H9 (cell line): Measurements from ENCODE around the gene ARHGAP8. TPM values are rescaled to one million over a fixed set of nuclear protein-coding genes. Genes with fewer than 3 reads are reported as not detected.
A peak's percentile ranks its signal among the peaks of the same experiment; 100 is the strongest.

Source experiments
- DNase-seq: peaks from one replicate; pipeline ENCODE4 v3.0.0-alpha.2; 2017
- H2AFZ ChIP-seq: one replicate; pipeline ENCODE4 v1.6.1; 2013; ENCODE audit warnings: mild to moderate bottlenecking, low read length, control low read depth, moderate library complexity
- H2AK5ac ChIP-seq: 2 replicates; pipeline ENCODE4 v1.6.1; 2013; ENCODE audit warnings: low read length, control low read depth, mixed read lengths; ENCODE audit not compliant: insufficient read length
- H2BK120ac ChIP-seq: one replicate; pipeline ENCODE4 v1.6.1; 2013; ENCODE audit warnings: low read depth, mild to moderate bottlenecking, low read length, control low read depth, inconsistent platforms; ENCODE audit not compliant: poor library complexity, severe bottlenecking
- H2BK12ac ChIP-seq: 2 replicates; pipeline ENCODE4 v1.6.1; 2013; ENCODE audit warnings: low read length, control low read depth, mixed read lengths, low read depth; ENCODE audit not compliant: insufficient read length
- H2BK15ac ChIP-seq: 2 replicates; pipeline ENCODE4 v1.6.1; 2013; ENCODE audit warnings: low read depth, low read length, control low read depth
- H2BK20ac ChIP-seq: one replicate; pipeline ENCODE4 v1.6.1; 2013; ENCODE audit warnings: low read depth, mild to moderate bottlenecking, low read length, control low read depth, inconsistent platforms; ENCODE audit not compliant: poor library complexity, severe bottlenecking
- H2BK5ac ChIP-seq: 2 replicates; pipeline ENCODE4 v1.6.1; 2013; ENCODE audit warnings: low read length, control low read depth, mixed read lengths; ENCODE audit not compliant: insufficient read length
- H3K14ac ChIP-seq: 2 replicates; pipeline ENCODE4 v1.6.1; 2013; ENCODE audit warnings: low read length, control low read depth; ENCODE audit not compliant: insufficient read depth
- H3K18ac ChIP-seq: 2 replicates; pipeline ENCODE4 v1.6.1; 2013; ENCODE audit warnings: low read depth, mild to moderate bottlenecking, mixed read lengths, low read length, control low read depth; ENCODE audit not compliant: insufficient read length
- H3K23ac ChIP-seq: 2 replicates; pipeline ENCODE4 v1.6.1; 2013; ENCODE audit warnings: low read length, control low read depth, mixed read lengths, low read depth; ENCODE audit not compliant: insufficient read length
- H3K23me2 ChIP-seq: 2 replicates; pipeline ENCODE4 v1.6.1; 2013; ENCODE audit warnings: low read depth, mild to moderate bottlenecking, mixed read lengths, low read length, control low read depth; ENCODE audit not compliant: insufficient read length, poor library complexity, severe bottlenecking
- H3K27ac ChIP-seq: 2 replicates; pipeline ENCODE4 v1.5.1; 2013; ENCODE audit warnings: low read length, control low read depth, mixed read lengths, low read depth; ENCODE audit not compliant: insufficient read length
- H3K27me3 ChIP-seq: 2 replicates; pipeline ENCODE4 v1.6.1; 2013; ENCODE audit warnings: low read length, control low read depth, inconsistent platforms; ENCODE audit not compliant: insufficient read depth
- H3K4ac ChIP-seq: 2 replicates; pipeline ENCODE4 v1.6.1; 2013; ENCODE audit warnings: low read depth, mild to moderate bottlenecking, control low read depth, inconsistent platforms, low read length, moderate library complexity
- H3K4me1 ChIP-seq: 2 replicates; pipeline ENCODE4 v1.6.1; 2013; ENCODE audit warnings: low read length, control low read depth, inconsistent platforms; ENCODE audit not compliant: insufficient read depth
- H3K4me2 ChIP-seq: 2 replicates; pipeline ENCODE4 v1.6.1; 2013; ENCODE audit warnings: low read length, control low read depth, mixed read lengths; ENCODE audit not compliant: insufficient read length, insufficient read depth
- H3K56ac ChIP-seq: 2 replicates; pipeline ENCODE4 v1.6.1; 2013; ENCODE audit warnings: low read depth, mild to moderate bottlenecking, mixed read lengths, low read length, control low read depth; ENCODE audit not compliant: insufficient read length
- H3K79me1 ChIP-seq: 2 replicates; pipeline ENCODE4 v1.6.1; 2013; ENCODE audit warnings: low read depth, mild to moderate bottlenecking, moderate library complexity, low read length, control low read depth, inconsistent platforms; ENCODE audit not compliant: insufficient read depth, poor library complexity, severe bottlenecking
- H3K79me2 ChIP-seq: 2 replicates; pipeline ENCODE4 v1.6.1; 2013; ENCODE audit warnings: low read length, control low read depth, inconsistent platforms; ENCODE audit not compliant: insufficient read depth
- H3K9ac ChIP-seq: 2 replicates; pipeline ENCODE4 v1.6.1; 2013; ENCODE audit warnings: low read length, control low read depth, mixed read lengths; ENCODE audit not compliant: insufficient read length; ENCODE audit errors: extremely low read depth
- H3K9me3 ChIP-seq: one replicate; pipeline ENCODE4 v1.6.1; 2013; ENCODE audit warnings: low read depth, low read length, inconsistent platforms; ENCODE audit not compliant: control insufficient read depth
- H3T11ph ChIP-seq: one replicate; pipeline ENCODE4 v1.6.1; 2013; ENCODE audit warnings: mild to moderate bottlenecking, low read length, control low read depth, inconsistent platforms
- H4K20me1 ChIP-seq: one replicate; pipeline ENCODE4 v1.6.1; 2013; ENCODE audit not compliant: control insufficient read depth, insufficient read length, insufficient read depth
- H4K5ac ChIP-seq: 2 replicates; pipeline ENCODE4 v1.6.1; 2013; ENCODE audit warnings: low read depth, mild to moderate bottlenecking, mixed read lengths, low read length, control low read depth; ENCODE audit not compliant: insufficient read length
- H4K8ac ChIP-seq: replicated peaks from 2 replicates; pipeline ENCODE4 v1.6.1; 2013; ENCODE audit warnings: low read length, control low read depth, mixed read lengths, low read depth; ENCODE audit not compliant: insufficient read length
- H4K91ac ChIP-seq: 2 replicates; pipeline ENCODE4 v1.6.1; 2013; ENCODE audit warnings: low read depth, mild to moderate bottlenecking, moderate library complexity, mixed read lengths, low read length, control low read depth; ENCODE audit not compliant: insufficient read length
- H3K27ac Mint-ChIP-seq, 3 experiments: 2 replicates in 2 of 3; 3 replicates in 1 of 3; pipeline ENCODE4 v1.8.0; 2020 to 2021; ENCODE audit warnings: mixed read lengths in 3 of 3, mild to moderate bottlenecking in 1 of 3, moderate library complexity in 1 of 3
- H3K27me3 Mint-ChIP-seq: 2 replicates; pipeline ENCODE4 v1.8.0; 2021; ENCODE audit warnings: low read depth, mild to moderate bottlenecking, moderate library complexity, mixed read lengths
- H3K36me3 Mint-ChIP-seq, 3 experiments: 2 replicates in 2 of 3; 3 replicates in 1 of 3; pipeline ENCODE4 v1.8.0; 2020 to 2021; ENCODE audit warnings: low read depth in 3 of 3, mixed read lengths in 3 of 3; ENCODE audit not compliant: insufficient read depth in 1 of 3
- H3K4me1 Mint-ChIP-seq, 2 experiments: 2 replicates each; pipeline ENCODE4 v1.8.0; 2020; ENCODE audit warnings: mixed read lengths in 2 of 2
- H3K4me3 Mint-ChIP-seq, 2 experiments: 2 replicates in 1 of 2; 3 replicates in 1 of 2; pipeline ENCODE4 v1.8.0; 2020 to 2021; ENCODE audit warnings: mild to moderate bottlenecking in 2 of 2, mixed read lengths in 2 of 2, moderate library complexity in 1 of 2
- H3K9me3 Mint-ChIP-seq, 2 experiments: 2 replicates in 1 of 2; 3 replicates in 1 of 2; pipeline ENCODE4 v1.8.0; 2020; ENCODE audit warnings: mild to moderate bottlenecking in 2 of 2, mixed read lengths in 2 of 2, moderate library complexity in 1 of 2
- CTCF ChIP-seq: fragments of 200-600 bp; sonication (generic); conservative IDR thresholded peaks from 3 replicates; pipeline ENCODE4 v1.8.0; 2021; ENCODE audit warnings: antibody characterized with exemption, mild to moderate bottlenecking
- WGBS: extraction: QIAGEN DNeasy Blood & Tissue Kit; methylation state at CpG from one replicate; pipeline ENCODE4 v1.1.7; 2013; ENCODE audit warnings: missing lambda C conversion rate, low lambda C conversion rate, mixed read lengths; ENCODE audit not compliant: insufficient read length; ENCODE audit errors: extremely low coverage; 5-methylcytosine and 5-hydroxymethylcytosine counted together
- total RNA-seq: library from RNA; stranded (reverse); gene quantifications from 2 replicates; pipeline ENCODE4 v1.2.1, GENCODE V29; 2021

ARHGAP8 gene
- total RNA-seq, 1 experiment from 2014 or later: 35.4 TPM

- H3K9me3 ChIP-seq: no peaks in the 10 kb centered on the region
- no CpG with 5 or more reads among the region's 14 CpGs for WGBS
- H3T11ph ChIP-seq: no peak overlapping the region
- H3K4ac ChIP-seq: no peak overlapping the region
- H2BK12ac ChIP-seq: no peak overlapping the region
- H4K91ac ChIP-seq: no peak overlapping the region
- H2BK5ac ChIP-seq: no peak overlapping the region
- H2BK120ac ChIP-seq: no peak overlapping the region
- peak overlapping the region in 2 of 3 experiments; percentile 50 to 61; a peak in 2 of 7 replicates for H3K27ac Mint-ChIP-seq
- H3K79me2 ChIP-seq: no peaks in the 10 kb centered on the region
- H2BK20ac ChIP-seq: no peak overlapping the region
- H3K14ac ChIP-seq: no peak overlapping the region
- no peak overlapping the region for H4K8ac ChIP-seq
- H4K20me1 ChIP-seq: no peaks in the 10 kb centered on the region
- TF ChIP-seq CTCF: no peak
- H3K4me2 ChIP-seq: no peak overlapping the region
- no peak overlapping the region for H2AFZ ChIP-seq
- H3K27ac ChIP-seq: no peak overlapping the region
- peak; percentile 82 for DNase-seq
- H3K18ac ChIP-seq: no peak overlapping the region
- no peaks in the 10 kb centered on the region for H3K9me3 Mint-ChIP-seq
- no peak overlapping the region for H2BK15ac ChIP-seq
- no peaks in the 10 kb centered on the region for H3K23me2 ChIP-seq
- H3K4me1 ChIP-seq: no peaks in the 10 kb centered on the region
- peak overlapping the region in 1 of 2 experiments; percentile 20; a peak in 1 of 5 replicates for H3K4me3 Mint-ChIP-seq
- H3K4me1 Mint-ChIP-seq: peaks cover 8 to 10% of the 10 kb centered on the region in 2 experiments
- H3K56ac ChIP-seq: no peak overlapping the region
- H4K5ac ChIP-seq: no peak overlapping the region
- no peaks in the 10 kb centered on the region for H3K27me3 Mint-ChIP-seq
- H3K79me1 ChIP-seq: no peaks in the 10 kb centered on the region
- no peak overlapping the region for H3K9ac ChIP-seq
- H3K23ac ChIP-seq: no peak overlapping the region
- no peaks in the 10 kb centered on the region for H3K27me3 ChIP-seq
- peaks cover 6 to 51% (median 24%) of the 10 kb centered on the region in 3 experiments for H3K36me3 Mint-ChIP-seq
- H2AK5ac ChIP-seq: no peak overlapping the region
Measured at GRCh38 chr22:44888491-44889254, 136.3 kb downstream of the ARHGAP8 start.
